Measurements from ENCODE around the gene ACACB. TPM values are rescaled to one million over a fixed set of nuclear protein-coding genes. Genes with fewer than 3 reads are reported as not detected.

The ACACB gene
- total and polyA plus RNA-seq, 7 donors: 5.3 to 295 (median 116) TPM

- TF ChIP-seq POLR2A (IDR thresholded peaks at IDR 0.05): no peak
- TF ChIP-seq POLR2AphosphoS5 (IDR thresholded peaks at IDR 0.05): no peak
- TF ChIP-seq EP300 (IDR thresholded peaks at IDR 0.05): no peak
- no peak for TF ChIP-seq CTCF (IDR thresholded peaks at IDR 0.05)
- H3K27ac ChIP-seq: peak overlapping the region; percentile 93 to 98 (median 94)
- intact Hi-C loops (cut with DNase I): no loop called here
- no peaks in the 10 kb centered on the region for H3K36me3 ChIP-seq
- peak; percentile 52 for DNase-seq
- H3K4me3 ChIP-seq: peak overlapping the region in 3 of 4 donors; percentile 74 to 80 (median 77)
- no peaks in the 10 kb centered on the region for H3K9me3 ChIP-seq
- peaks cover 0 to 74% (median 64%) of the 10 kb centered on the region in 4 donors for H3K4me1 ChIP-seq
- 89 to 92% methylated on average over 5 of the region's 5 CpGs for WGBS, 2 donors
- H3K27me3 ChIP-seq: no peaks in the 10 kb centered on the region
Measured at GRCh38 chr12:109156586-109156985, 40.2 kb downstream of the ACACB start.

- H3K4me3 ChIP-seq: peak overlapping the region in 2 of 4 donors; percentile 6 to 22
- intact Hi-C loops (cut with DNase I): no loop called here
- H3K27me3 ChIP-seq: no peaks in the 10 kb centered on the region
- no peaks in the 10 kb centered on the region for H3K36me3 ChIP-seq
- DNase-seq: peak; percentile 50
- WGBS, 2 donors: 42 to 54% methylated on average over 5 of the region's 5 CpGs
- no peaks in the 10 kb centered on the region for H3K9me3 ChIP-seq
- peak overlapping the region; percentile 93 to 98 (median 94) for H3K27ac ChIP-seq
- H3K4me1 ChIP-seq: peaks cover 0 to 84% (median 73%) of the 10 kb centered on the region in 4 donors
- peak in 2 of 4 donors; percentile 7 to 61 for TF ChIP-seq EP300 (IDR thresholded peaks at IDR 0.05)
- TF ChIP-seq POLR2AphosphoS5 (IDR thresholded peaks at IDR 0.05): peak; percentile 24 to 78 (median 38)
- no peak for TF ChIP-seq CTCF (IDR thresholded peaks at IDR 0.05)
Measured at GRCh38 chr12:109157986-109158385, 41.6 kb downstream of the ACACB start.

GRCh38 chr12:109160433-109160832 lies 44.0 kb downstream of the ACACB start:
- DNase-seq: peak; percentile 48
- peak overlapping the region in 1 of 4 donors; percentile 11 for H3K4me3 ChIP-seq

GRCh38 chr12:109160873-109161272 lies 44.5 kb downstream of the ACACB start:
- TF ChIP-seq POLR2A (IDR thresholded peaks at IDR 0.05) (no peak), CTCF (IDR thresholded peaks at IDR 0.05) (no peak), POLR2AphosphoS5 (IDR thresholded peaks at IDR 0.05) (no peak), EP300 (IDR thresholded peaks at IDR 0.05) (no peak)
- H3K27me3 ChIP-seq: no peaks in the 10 kb centered on the region
- H3K9me3 ChIP-seq: no peaks in the 10 kb centered on the region
- WGBS, 2 donors: 83 to 88% methylated on average over 4 of the region's 4 CpGs
- intact Hi-C loops (cut with DNase I): no loop called here
- H3K4me3 ChIP-seq: peak overlapping the region in 1 of 4 donors; percentile 11
- peaks cover 0 to 83% (median 73%) of the 10 kb centered on the region in 4 donors for H3K4me1 ChIP-seq
- peak overlapping the region; percentile 93 to 98 (median 94) for H3K27ac ChIP-seq
- no peaks in the 10 kb centered on the region for H3K36me3 ChIP-seq
- DNase-seq: peak; percentile 13

More at GRCh38 chr12:109160433-109160832, 44.0 kb downstream of the ACACB start:
- Histone ChIP-seq H3K36me3 (no peaks in the 10 kb centered on the region), H3K9me3 (no peaks in the 10 kb centered on the region), H3K4me1 (peaks cover 0 to 87% (median 75%) of the 10 kb centered on the region in 4 donors), H3K27ac (peak overlapping the region; percentile 93 to 98 (median 94)), H3K27me3 (no peaks in the 10 kb centered on the region)
- intact Hi-C loops (cut with DNase I): no loop called here
- 88 to 90% methylated on average over 7 of the region's 7 CpGs for WGBS, 2 donors
- TF ChIP-seq EP300 (IDR thresholded peaks at IDR 0.05) (no peak), POLR2A (IDR thresholded peaks at IDR 0.05) (no peak), CTCF (IDR thresholded peaks at IDR 0.05) (no peak), POLR2AphosphoS5 (IDR thresholded peaks at IDR 0.05) (peak in 1 of 4 donors; percentile 13)

GRCh38 chr12:109162551-109162950 lies 46.2 kb downstream of the ACACB start:
- peak; percentile 60 for DNase-seq
- no peak for TF ChIP-seq EP300 (IDR thresholded peaks at IDR 0.05)
- no peak for TF ChIP-seq POLR2AphosphoS5 (IDR thresholded peaks at IDR 0.05)
- no peak for TF ChIP-seq CTCF (IDR thresholded peaks at IDR 0.05)
- no peak for TF ChIP-seq POLR2A (IDR thresholded peaks at IDR 0.05)
- no peak overlapping the region for H3K4me3 ChIP-seq
- H3K9me3 ChIP-seq: no peaks in the 10 kb centered on the region
- H3K4me1 ChIP-seq: peaks cover 0 to 72% (median 56%) of the 10 kb centered on the region in 4 donors
- intact Hi-C loops (cut with DNase I): no loop called here
- H3K27me3 ChIP-seq: no peaks in the 10 kb centered on the region
- H3K27ac ChIP-seq: peak overlapping the region; percentile 53 to 98 (median 70)
- H3K36me3 ChIP-seq: peaks cover 0 to 8% (median under 1%) of the 10 kb centered on the region in 4 donors
- 87 to 95% methylated on average over 5 of the region's 5 CpGs for WGBS, 2 donors
